Stomach (tissue), 4 donors: ENCODE data around the gene UTP3.
"Not testable (repeated sequence)": the region's sequence is repeated elsewhere in the genome, so short reads cannot be mapped to it uniquely, and the experiment has no call there.

Experiments used
- CTCF ChIP-seq, 7 experiments: fragments of 450-650 bp in 4 of 7; fragments of 200-600 bp in 3 of 7; sonication (generic) in 3 of 7; IDR thresholded peaks; one replicate each; pipeline ENCODE4 v1.5.1; 2016 to 2019; ENCODE audit warnings: antibody characterized with exemption in 7 of 7, control low read depth in 2 of 7, mild to moderate bottlenecking in 1 of 7
- EP300 ChIP-seq: sonication (generic); formaldehyde crosslinking; IDR thresholded peaks from one replicate; pipeline ENCODE4 v1.6.1; 2017; ENCODE audit warnings: antibody characterized with exemption
- POLR2AphosphoS5 ChIP-seq, 3 donors: sonication (generic); formaldehyde crosslinking; IDR thresholded peaks; one replicate each; pipeline ENCODE4 v1.6.1; 2016; ENCODE audit warnings: antibody characterized with exemption in 3 of 3

- TF ChIP-seq CTCF (IDR thresholded peaks at IDR 0.05); EP300; POLR2AphosphoS5 (IDR thresholded peaks at IDR 0.05): not testable (repeated sequence)
Measured at GRCh38 chr4:70698435-70698834, 10.1 kb downstream of the UTP3 start.
